Kidney (tissue), 14 donors: ENCODE data around the gene SYT13. TPM values are rescaled to one million over a fixed set of nuclear protein-coding genes. Genes with fewer than 3 reads are reported as not detected.

Source experiments
- DNase-seq, 5 donors: peaks; one replicate each; pipeline ENCODE4 v3.0.0-alpha.2; 2013 to 2020
- FAIRE-seq: peaks from 2 replicates; lab custom pipeline; 2012; peaks lifted over from hg19 to GRCh38; lab: Jason Lieb, UNC
- H3K27ac ChIP-seq, 2 donors: one replicate each; pipeline ENCODE4 v1.7.0; 2013; ENCODE audit warnings: low read depth in 2 of 2, low read length in 2 of 2, inconsistent platforms in 1 of 2
- H3K27me3 ChIP-seq: one replicate; pipeline ENCODE4 v1.7.1; 2013; ENCODE audit warnings: low read length, inconsistent platforms; ENCODE audit not compliant: control insufficient read depth, insufficient read depth
- H3K36me3 ChIP-seq, 3 donors: one replicate each; pipeline versions ENCODE4 v1.7.0 to v1.7.1; 2013; ENCODE audit warnings: low read length in 3 of 3, control low read depth in 1 of 3, inconsistent platforms in 1 of 3; ENCODE audit not compliant: insufficient read depth in 3 of 3, control insufficient read depth in 2 of 3
- H3K4me1 ChIP-seq, 3 donors: one replicate each; pipeline versions ENCODE4 v1.7.0 to v1.7.1; 2013; ENCODE audit warnings: low read length in 3 of 3, inconsistent platforms in 1 of 3, low read depth in 1 of 3; ENCODE audit not compliant: control insufficient read depth in 2 of 3, insufficient read depth in 2 of 3
- H3K4me3 ChIP-seq, 3 donors: one replicate each; pipeline versions ENCODE4 v1.7.0 to v1.8.1; 2013; ENCODE audit warnings: low read length in 3 of 3, control low read depth in 1 of 3, inconsistent platforms in 1 of 3
- H3K9ac ChIP-seq, 3 donors: one replicate each; pipeline versions ENCODE4 v1.7.0 to v1.7.1; 2013; ENCODE audit warnings: low read length in 3 of 3, control low read depth in 1 of 3, inconsistent platforms in 1 of 3
- H3K9me3 ChIP-seq, 3 donors: one replicate each; pipeline versions ENCODE4 v1.7.0 to v1.7.1; 2013; ENCODE audit warnings: low read length in 3 of 3, control low read depth in 1 of 3, inconsistent platforms in 1 of 3; ENCODE audit not compliant: control insufficient read depth in 2 of 3, insufficient read depth in 1 of 3
- CTCF ChIP-seq: IDR thresholded peaks from 3 replicates; pipeline ENCODE4 v1.5.1; 2012; ENCODE audit warnings: mild to moderate bottlenecking, moderate library complexity, borderline replicate concordance; ENCODE audit not compliant: insufficient read depth; ENCODE audit errors: extremely low read depth
- intact Hi-C: fragments of 100-400 bp; cut with DNase I; formaldehyde crosslinking; loops from one replicate; pipeline ENCODE4 v1.11.1; 2022
- polyA plus RNA-seq: library from polyadenylated mRNA; stranded (reverse); fragments of 350-450 nt; fragmentation: Illumina TruSeq; extraction: RNeasy Lipid Tissue Mini Kit (QIAGEN cat#74804); gene quantifications from one replicate; pipeline ENCODE4 v1.2.3, GENCODE V29; 2014; ENCODE audit warnings: low read depth, low replicate concordance; ENCODE audit not compliant: insufficient read depth
- total RNA-seq: library from RNA; stranded (reverse); fragmentation: NEBNext Ultra II Directional; extraction: Animal tissue kit (Norgen Biotek cat#: 25700); gene quantifications from one replicate; pipeline ENCODE4 v1.2.1, GENCODE V29; 2021
- donor health status: control.
- donor health status: control.
- donor health status: control.
- donor health status: control.
- donor health status: control.
- donor health status: DM: yes; HTN: yes; CAD: no.
- donor health status: Normal renal cell carcinoma (clear cell type).

SYT13 gene
- total and polyA plus RNA-seq, 2 donors from 2014 or later, result 6.8 to 16.4 TPM

GRCh38 chr11:45246241-45246640 is 39.9 kb downstream of the SYT13 start:
- FAIRE-seq (no peak), DNase-seq (no peak)
- no peak overlapping the region for H3K4me3 ChIP-seq
- H3K9me3 ChIP-seq, result no peaks in the 10 kb centered on the region
- no peaks in the 10 kb centered on the region for H3K36me3 ChIP-seq
- H3K9ac ChIP-seq, result no peak overlapping the region
- intact Hi-C loops, result no loop called here
- no peaks in the 10 kb centered on the region for H3K27me3 ChIP-seq
- no peak overlapping the region for H3K27ac ChIP-seq
- no peaks in the 10 kb centered on the region for H3K4me1 ChIP-seq
- no peak for TF ChIP-seq CTCF

GRCh38 chr11:45245218-45246045 is 40.7 kb downstream of the SYT13 start:
- Histone ChIP-seq H3K27me3 (no peaks in the 10 kb centered on the region), H3K27ac (no peak overlapping the region), H3K36me3 (no peaks in the 10 kb centered on the region), H3K9ac (no peak overlapping the region), H3K4me1 (no peaks in the 10 kb centered on the region), H3K9me3 (no peaks in the 10 kb centered on the region), H3K4me3 (no peak overlapping the region)
- FAIRE-seq (no peak), DNase-seq (no peak)
- intact Hi-C loops, result no loop called here
- no peak for TF ChIP-seq CTCF

GRCh38 chr11:45243967-45244366 is 42.2 kb downstream of the SYT13 start:
- no peak overlapping the region for H3K4me3 ChIP-seq
- intact Hi-C loops, result no loop called here
- H3K4me1 ChIP-seq, result no peaks in the 10 kb centered on the region
- no peak for DNase-seq
- no peak for FAIRE-seq
- no peak overlapping the region for H3K27ac ChIP-seq
- no peaks in the 10 kb centered on the region for H3K9me3 ChIP-seq
- no peak for TF ChIP-seq CTCF
- no peaks in the 10 kb centered on the region for H3K36me3 ChIP-seq
- no peak overlapping the region for H3K9ac ChIP-seq
- H3K27me3 ChIP-seq, result no peaks in the 10 kb centered on the region

GRCh38 chr11:45239733-45240132 is 46.4 kb downstream of the SYT13 start:
- Histone ChIP-seq H3K4me3 (no peak overlapping the region), H3K9me3 (no peaks in the 10 kb centered on the region), H3K36me3 (no peaks in the 10 kb centered on the region), H3K27ac (no peak overlapping the region), H3K9ac (no peak overlapping the region), H3K4me1 (no peaks in the 10 kb centered on the region), H3K27me3 (no peaks in the 10 kb centered on the region)
- intact Hi-C loops, result no loop called here
- no peak for FAIRE-seq
- TF ChIP-seq CTCF, result no peak
- no peak for DNase-seq
